ENCODE results near the gene HOTAIR.

GRCh38 chr12:53935383-53936341 lies 39.1 kb downstream of the HOTAIR start:
- TF ChIP-seq POLR2A (IDR thresholded peaks at IDR 0.05): no peak
- TF ChIP-seq CTCF (IDR thresholded peaks at IDR 0.05): no peak
- no peak for TF ChIP-seq POLR2AphosphoS5 (IDR thresholded peaks at IDR 0.05)

Data from sigmoid colon (tissue), 4 donors.